ENCODE measurements around the gene BRI3BP.

GRCh38 chr12:125053821-125054220, 60.4 kb downstream of the BRI3BP start:
- TF ChIP-seq, protein P1, sequence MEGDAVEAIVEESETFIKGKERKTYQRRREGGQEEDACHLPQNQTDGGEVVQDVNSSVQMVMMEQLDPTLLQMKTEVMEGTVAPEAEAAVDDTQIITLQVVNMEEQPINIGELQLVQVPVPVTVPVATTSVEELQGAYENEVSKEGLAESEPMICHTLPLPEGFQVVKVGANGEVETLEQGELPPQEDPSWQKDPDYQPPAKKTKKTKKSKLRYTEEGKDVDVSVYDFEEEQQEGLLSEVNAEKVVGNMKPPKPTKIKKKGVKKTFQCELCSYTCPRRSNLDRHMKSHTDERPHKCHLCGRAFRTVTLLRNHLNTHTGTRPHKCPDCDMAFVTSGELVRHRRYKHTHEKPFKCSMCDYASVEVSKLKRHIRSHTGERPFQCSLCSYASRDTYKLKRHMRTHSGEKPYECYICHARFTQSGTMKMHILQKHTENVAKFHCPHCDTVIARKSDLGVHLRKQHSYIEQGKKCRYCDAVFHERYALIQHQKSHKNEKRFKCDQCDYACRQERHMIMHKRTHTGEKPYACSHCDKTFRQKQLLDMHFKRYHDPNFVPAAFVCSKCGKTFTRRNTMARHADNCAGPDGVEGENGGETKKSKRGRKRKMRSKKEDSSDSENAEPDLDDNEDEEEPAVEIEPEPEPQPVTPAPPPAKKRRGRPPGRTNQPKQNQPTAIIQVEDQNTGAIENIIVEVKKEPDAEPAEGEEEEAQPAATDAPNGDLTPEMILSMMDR (IDR thresholded peaks at IDR 0.05): no peak
- TF ChIP-seq POLR2A (IDR thresholded peaks at IDR 0.05): no peak
- TF ChIP-seq POLR2AphosphoS5 (IDR thresholded peaks at IDR 0.05): no peak
